SH-SY5Y (cell line): ENCODE measurements around the gene FADS1.

Experiments used
- GATA2 ChIP-seq: IDR thresholded peaks from 2 replicates; pipeline ENCODE4 v1.6.1; 2011; ENCODE audit warnings: mild to moderate bottlenecking, low read depth, low read length
- GATA3 ChIP-seq: IDR thresholded peaks from 2 replicates; pipeline ENCODE4 v1.6.1; 2011; ENCODE audit warnings: low read depth, mild to moderate bottlenecking, low read length, moderate library complexity

FADS1 gene

GRCh38 chr11:61816736-61817455 is at the start of gene FADS1:
Gene FADS1 (minus strand): TSS chr11:61817003. CDS start chr11:61816929, 74 bp downstream.
- TF ChIP-seq GATA3 = no peak
- TF ChIP-seq GATA2 = no peak

- TF ChIP-seq GATA2 = no peak
- no peak for TF ChIP-seq GATA3
These were observed 49.6 kb upstream of the FADS1 start for GRCh38 chr11:61866231-61866957.

GRCh38 chr11:61864814-61865775 is 48.3 kb upstream of the FADS1 start:
- TF ChIP-seq GATA2 = no peak
- no peak for TF ChIP-seq GATA3

GRCh38 chr11:61863548-61864081 is 46.8 kb upstream of the FADS1 start:
- TF ChIP-seq GATA3 (no peak), GATA2 (no peak)

- TF ChIP-seq GATA2 (no peak), GATA3 (no peak)
These were observed 46.1 kb upstream of the FADS1 start for GRCh38 chr11:61862714-61863547.

- TF ChIP-seq GATA2 = no peak
These were observed 44.8 kb upstream of the FADS1 start for GRCh38 chr11:61861634-61862033.

- TF ChIP-seq GATA2 (no peak), GATA3 (no peak)
These were observed 43.5 kb upstream of the FADS1 start for GRCh38 chr11:61860054-61860903.

- TF ChIP-seq GATA2 (no peak), GATA3 (no peak)
These were observed 39.3 kb upstream of the FADS1 start for GRCh38 chr11:61855939-61856680.

- TF ChIP-seq GATA2 (no peak), GATA3 (no peak)
These were observed 38.3 kb upstream of the FADS1 start for GRCh38 chr11:61854966-61855714.

- TF ChIP-seq GATA3 (no peak), GATA2 (no peak)
These were observed 37.5 kb upstream of the FADS1 start for GRCh38 chr11:61854206-61854895.
